Glutamatergic neuron (in vitro differentiated cells): Measurements from ENCODE around the gene ITGA1. TPM values are rescaled to one million over a fixed set of nuclear protein-coding genes. Genes with fewer than 3 reads are reported as not detected.

Experiments used
- DNase-seq: peaks from one replicate; pipeline ENCODE4 v3.0.0; 2022
- H3K27ac Mint-ChIP-seq: one replicate; pipeline ENCODE4 v1.8.0; 2020; ENCODE audit warnings: mild to moderate bottlenecking, mixed read lengths, inconsistent platforms; ENCODE audit not compliant: unreplicated experiment
- H3K27me3 Mint-ChIP-seq: one replicate; pipeline ENCODE4 v1.8.0; 2020; ENCODE audit warnings: mild to moderate bottlenecking, moderate library complexity, mixed read lengths, inconsistent platforms; ENCODE audit not compliant: unreplicated experiment
- H3K36me3 Mint-ChIP-seq: one replicate; pipeline ENCODE4 v1.8.0; 2020; ENCODE audit warnings: mild to moderate bottlenecking, mixed read lengths, inconsistent platforms; ENCODE audit not compliant: unreplicated experiment
- H3K4me1 Mint-ChIP-seq: one replicate; pipeline ENCODE4 v1.8.0; 2020; ENCODE audit warnings: mild to moderate bottlenecking, low read depth, mixed read lengths, inconsistent platforms; ENCODE audit not compliant: unreplicated experiment
- H3K4me3 Mint-ChIP-seq: one replicate; pipeline ENCODE4 v1.8.0; 2020; ENCODE audit warnings: mild to moderate bottlenecking, mixed read lengths, inconsistent platforms; ENCODE audit not compliant: unreplicated experiment
- H3K9me3 Mint-ChIP-seq: one replicate; pipeline ENCODE4 v1.8.0; 2020; ENCODE audit warnings: mild to moderate bottlenecking, moderate library complexity, mixed read lengths, inconsistent platforms; ENCODE audit not compliant: unreplicated experiment
- total RNA-seq: library from RNA; stranded (reverse); fragmentation: NEBNext Ultra II Directional; extraction: Animal tissue kit (Norgen Biotek cat#: 25700); gene quantifications from one replicate; pipeline ENCODE4 v1.2.1, GENCODE V29; 2021; ENCODE audit not compliant: unreplicated experiment
- TF ChIP-seq, protein P1 (sequence below): fragments of 200-600 bp; sonication (generic); IDR thresholded peaks from one replicate; pipeline ENCODE4 v1.5.0; 2021; ENCODE audit not compliant: partially characterized antibody, unreplicated experiment

The ITGA1 gene
- total RNA-seq, 1 donor from 2014 or later: 0.96 TPM

DNA sequence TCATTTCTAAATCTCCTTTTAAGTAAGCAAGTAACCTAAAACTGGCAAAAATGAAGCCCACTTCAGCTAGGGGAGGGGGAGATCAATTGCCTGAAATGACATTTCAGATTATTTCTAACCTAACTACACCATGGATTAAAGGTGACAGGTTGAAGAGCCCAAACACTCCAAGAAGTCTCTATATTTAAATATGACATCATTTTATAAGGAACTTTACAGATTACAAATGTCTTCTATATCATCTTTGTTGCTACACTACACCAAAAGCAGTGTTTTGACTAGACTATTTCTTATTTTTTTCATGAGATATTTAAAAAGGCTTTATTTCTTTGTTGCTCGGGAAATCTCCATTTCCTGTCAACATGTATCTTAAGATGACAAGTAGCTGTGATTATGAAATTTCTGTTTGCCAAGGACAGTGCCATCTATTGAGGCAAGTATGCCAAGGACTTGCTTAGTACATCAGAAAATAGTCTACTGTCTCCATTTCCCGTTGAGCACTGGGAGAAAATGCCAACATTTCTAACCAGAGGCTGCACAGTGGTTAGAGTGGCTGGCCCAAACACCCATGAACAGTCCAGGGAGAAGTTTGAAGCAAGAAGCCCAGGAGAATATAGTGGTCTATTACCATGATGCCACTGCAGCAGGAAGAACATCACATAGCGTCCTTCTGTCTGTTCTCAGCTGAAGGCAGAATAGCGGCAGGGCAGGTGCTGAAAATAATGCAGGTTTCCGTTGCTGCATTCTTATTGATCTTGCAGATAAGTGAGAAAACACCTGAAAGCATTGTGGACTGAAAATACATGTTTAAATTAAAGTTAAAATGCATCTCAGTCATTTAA lies 108.1 kb downstream of the ITGA1 start:
- Mint-ChIP-seq H3K36me3 (no peaks in the 10 kb centered on the region), H3K9me3 (peaks cover 3% of the 10 kb centered on the region), H3K27ac (peak overlapping the region; percentile 45), H3K4me1 (peaks cover 17% of the 10 kb centered on the region), H3K27me3 (no peaks in the 10 kb centered on the region), H3K4me3 (no peak overlapping the region)
- TF ChIP-seq, protein P1, sequence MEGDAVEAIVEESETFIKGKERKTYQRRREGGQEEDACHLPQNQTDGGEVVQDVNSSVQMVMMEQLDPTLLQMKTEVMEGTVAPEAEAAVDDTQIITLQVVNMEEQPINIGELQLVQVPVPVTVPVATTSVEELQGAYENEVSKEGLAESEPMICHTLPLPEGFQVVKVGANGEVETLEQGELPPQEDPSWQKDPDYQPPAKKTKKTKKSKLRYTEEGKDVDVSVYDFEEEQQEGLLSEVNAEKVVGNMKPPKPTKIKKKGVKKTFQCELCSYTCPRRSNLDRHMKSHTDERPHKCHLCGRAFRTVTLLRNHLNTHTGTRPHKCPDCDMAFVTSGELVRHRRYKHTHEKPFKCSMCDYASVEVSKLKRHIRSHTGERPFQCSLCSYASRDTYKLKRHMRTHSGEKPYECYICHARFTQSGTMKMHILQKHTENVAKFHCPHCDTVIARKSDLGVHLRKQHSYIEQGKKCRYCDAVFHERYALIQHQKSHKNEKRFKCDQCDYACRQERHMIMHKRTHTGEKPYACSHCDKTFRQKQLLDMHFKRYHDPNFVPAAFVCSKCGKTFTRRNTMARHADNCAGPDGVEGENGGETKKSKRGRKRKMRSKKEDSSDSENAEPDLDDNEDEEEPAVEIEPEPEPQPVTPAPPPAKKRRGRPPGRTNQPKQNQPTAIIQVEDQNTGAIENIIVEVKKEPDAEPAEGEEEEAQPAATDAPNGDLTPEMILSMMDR: no peak
- DNase-seq: no peak

DNA sequence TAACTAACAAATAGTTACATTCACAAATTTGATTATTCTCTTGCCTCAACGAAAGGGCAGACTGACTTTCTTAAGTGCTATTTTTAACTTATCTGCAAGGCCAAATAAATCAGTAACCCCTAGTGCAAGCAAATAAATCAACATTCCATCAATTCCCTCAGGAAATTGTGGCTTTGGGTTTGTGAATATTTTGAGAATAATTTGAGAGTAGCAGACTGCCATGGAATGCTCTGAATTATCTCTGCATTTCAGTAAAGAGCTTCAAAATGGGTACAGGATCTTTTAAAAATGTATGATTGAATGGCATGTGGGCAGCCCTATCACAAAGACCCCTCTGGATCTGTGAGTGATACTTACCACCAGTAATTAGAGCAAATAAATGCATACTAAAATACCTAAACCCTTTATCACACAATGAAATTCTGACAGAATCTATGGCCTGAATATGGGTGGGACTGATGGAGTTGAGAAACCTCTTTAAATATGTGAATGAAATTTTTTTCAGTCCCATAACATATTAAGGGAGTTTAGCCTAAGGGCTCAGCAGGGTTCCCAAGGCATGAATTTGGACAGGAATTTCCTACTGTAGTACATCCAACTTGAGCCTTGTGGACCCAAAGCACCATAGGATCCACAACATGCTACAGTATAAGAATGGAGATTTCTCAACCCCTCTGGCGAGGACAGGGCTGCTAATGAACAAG lies 109.0 kb downstream of the ITGA1 start:
- TF ChIP-seq, protein P1: no peak
- H3K9me3 Mint-ChIP-seq: peaks cover 3% of the 10 kb centered on the region

DNA sequence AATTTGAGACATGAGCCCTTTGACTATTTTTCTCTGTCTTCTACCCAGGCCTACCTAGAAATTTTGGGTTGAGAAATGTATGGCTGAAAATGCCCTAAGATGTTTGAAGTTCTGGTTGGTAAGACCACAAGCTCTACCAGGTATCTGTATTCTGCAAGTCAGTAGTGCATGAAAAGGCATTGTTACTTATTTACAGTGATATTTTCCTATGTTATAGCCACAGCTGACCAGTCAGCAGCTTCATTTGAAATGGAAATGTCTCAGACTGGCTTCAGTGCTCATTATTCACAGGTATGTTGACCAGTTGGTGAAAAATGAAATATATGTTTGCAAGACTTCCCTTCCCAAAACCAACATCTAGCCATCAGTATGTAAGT lies 109.5 kb downstream of the ITGA1 start:
- TF ChIP-seq, protein P1: no peak
- H3K4me1 Mint-ChIP-seq: peaks cover 17% of the 10 kb centered on the region
- no peaks in the 10 kb centered on the region for H3K27me3 Mint-ChIP-seq
- DNase-seq: no peak
- H3K27ac Mint-ChIP-seq: no peak overlapping the region
- H3K9me3 Mint-ChIP-seq: peaks cover 3% of the 10 kb centered on the region
- no peak overlapping the region for H3K4me3 Mint-ChIP-seq
- no peaks in the 10 kb centered on the region for H3K36me3 Mint-ChIP-seq

More for the DNA sequence above, 109.0 kb downstream of the ITGA1 start:
- no peak overlapping the region for H3K4me3 Mint-ChIP-seq
- DNase-seq: no peak
- H3K27ac Mint-ChIP-seq: no peak overlapping the region
- H3K36me3 Mint-ChIP-seq: no peaks in the 10 kb centered on the region
- H3K4me1 Mint-ChIP-seq: peaks cover 17% of the 10 kb centered on the region
- no peaks in the 10 kb centered on the region for H3K27me3 Mint-ChIP-seq

DNA sequence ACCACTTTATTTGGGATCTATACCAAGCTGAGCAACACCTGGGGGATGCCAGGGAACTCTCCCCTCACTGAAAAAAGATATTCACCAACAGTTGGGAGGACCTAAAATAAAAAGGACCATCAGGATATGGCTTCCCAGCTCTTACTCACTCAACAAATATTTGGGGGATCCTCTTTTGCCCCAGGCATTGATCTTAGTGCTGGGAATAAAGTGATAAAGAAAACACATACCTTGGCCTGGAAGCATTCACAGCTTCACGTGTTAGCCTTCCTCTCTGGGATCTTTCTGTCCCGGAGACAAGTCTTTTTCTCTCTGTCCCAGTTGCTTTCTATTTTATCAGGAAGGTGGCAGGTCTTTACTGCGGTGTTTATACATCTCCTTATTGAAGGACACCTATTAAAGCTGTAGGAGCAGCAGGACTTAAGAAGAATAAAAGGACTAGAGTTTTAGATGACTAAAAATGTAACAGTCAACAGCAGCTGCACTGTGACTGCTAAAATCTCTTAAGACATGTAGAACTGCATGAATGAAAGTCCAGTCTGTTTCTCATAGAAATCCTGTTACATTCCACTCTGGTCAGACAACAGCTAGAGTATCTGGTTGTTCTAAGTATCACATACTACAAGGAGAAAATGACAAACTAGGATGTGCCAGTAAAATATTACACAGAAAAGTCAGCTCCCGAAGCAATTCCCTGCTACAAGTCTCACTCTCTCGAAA lies 111.4 kb downstream of the ITGA1 start:
- no peaks in the 10 kb centered on the region for H3K27me3 Mint-ChIP-seq

More for the DNA sequence above, 111.4 kb downstream of the ITGA1 start:
- H3K27ac Mint-ChIP-seq: no peak overlapping the region
- peaks cover 17% of the 10 kb centered on the region for H3K4me1 Mint-ChIP-seq
- TF ChIP-seq, protein P1: no peak
- H3K9me3 Mint-ChIP-seq: peaks cover 4% of the 10 kb centered on the region
- DNase-seq: no peak
- no peak overlapping the region for H3K4me3 Mint-ChIP-seq
- H3K36me3 Mint-ChIP-seq: no peaks in the 10 kb centered on the region
